PC-3 (cell line): ENCODE results near the gene DLD. TPM values are rescaled to one million over a fixed set of nuclear protein-coding genes. Genes with fewer than 3 reads are reported as not detected.

ENCODE experiments used
- ATAC-seq: fragments of 200-7000 bp; cut with Tn5 transposase; 2 replicates; pipeline ENCODE4 v1.9.1; 2020; ENCODE audit warnings: mild to moderate bottlenecking, moderate library complexity
- BruUV-seq: library from RNA; stranded (reverse); fragments of 400-500 nt; replicated peaks from 2 replicates; lab custom pipeline; 2021; lab: Mats Ljungman, UMichigan
- CTCF ChIA-PET: fragments of 300-600 bp; sonication (Branson Sonifier 250); formaldehyde crosslinking; loops from one replicate; lab custom pipeline; 2022; ENCODE audit warnings: antibody characterized with exemption; lab: Charles Lee
- POLR2A ChIA-PET: fragments of 300-600 bp; sonication (Branson Sonifier 250); formaldehyde crosslinking; loops from one replicate; lab custom pipeline; 2022; ENCODE audit warnings: antibody characterized with exemption; ENCODE audit not compliant: unreplicated experiment; lab: Charles Lee
- DNase-seq: peaks from one replicate; pipeline ENCODE4 v3.0.0-alpha.2; 2015
- H2AFZ ChIP-seq: fragments of 300-600 bp; sonication (generic); 2 replicates; pipeline ENCODE4 v1.6.0; 2016; ENCODE audit warnings: antibody characterized with exemption, low read length
- H3F3A ChIP-seq: fragments of 300-600 bp; sonication (generic); one replicate; pipeline ENCODE4 v1.6.0; 2017; ENCODE audit warnings: antibody characterized with exemption, low read length, control low read depth, mild to moderate bottlenecking; ENCODE audit not compliant: unreplicated experiment
- H3K27ac ChIP-seq: fragments of 300-600 bp; sonication (generic); 2 replicates; pipeline ENCODE4 v1.5.1; 2016; ENCODE audit warnings: mild to moderate bottlenecking, low read length
- H3K27me3 ChIP-seq: fragments of 300-600 bp; sonication (generic); 2 replicates; pipeline ENCODE4 v1.6.1; 2016; ENCODE audit warnings: low read length, mixed read lengths
- H3K36me3 ChIP-seq: fragments of 300-600 bp; sonication (generic); 2 replicates; pipeline ENCODE4 v1.6.1; 2016; ENCODE audit warnings: low read depth, mixed run types, low read length, mixed read lengths
- H3K4me1 ChIP-seq: fragments of 300-600 bp; sonication (generic); 2 replicates; pipeline ENCODE4 v1.5.1; 2016; ENCODE audit warnings: low read length; ENCODE audit not compliant: insufficient read depth
- H3K4me2 ChIP-seq: fragments of 300-600 bp; sonication (generic); 2 replicates; pipeline ENCODE4 v1.6.0; 2016; ENCODE audit warnings: low read length
- H3K4me3 ChIP-seq: fragments of 300-600 bp; sonication (generic); 2 replicates; pipeline ENCODE4 v1.5.1; 2016; ENCODE audit warnings: mild to moderate bottlenecking, low read length, mixed read lengths
- H3K79me2 ChIP-seq: fragments of 300-600 bp; sonication (generic); 2 replicates; pipeline ENCODE4 v1.6.1; 2017; ENCODE audit warnings: low read length, mixed read lengths
- H3K9ac ChIP-seq: fragments of 300-600 bp; sonication (generic); 2 replicates; pipeline ENCODE4 v1.6.0; 2016; ENCODE audit warnings: mild to moderate bottlenecking, low read length
- H3K9me2 ChIP-seq: fragments of 300-600 bp; sonication (generic); replicated peaks from 2 replicates; pipeline ENCODE4 v1.6.1; 2016; ENCODE audit warnings: mixed run types, low read length, mixed read lengths
- H3K9me3 ChIP-seq: fragments of 300-600 bp; sonication (generic); 2 replicates; pipeline ENCODE4 v1.6.1; 2016; ENCODE audit warnings: low read length, mixed read lengths
- H4K20me1 ChIP-seq: fragments of 300-600 bp; sonication (generic); 2 replicates; pipeline ENCODE4 v1.6.1; 2016; ENCODE audit warnings: low read length, mixed read lengths
- EZH2 ChIP-seq: fragments of 300-600 bp; sonication (generic); IDR thresholded peaks from one replicate; pipeline ENCODE4 v1.6.1; 2017; ENCODE audit warnings: antibody characterized with exemption, mild to moderate bottlenecking, low read length; ENCODE audit not compliant: unreplicated experiment
- EZH2phosphoT487 ChIP-seq: fragments of 300-600 bp; sonication (generic); IDR thresholded peaks from 2 replicates; pipeline ENCODE4 v1.6.1; 2018; ENCODE audit warnings: mild to moderate bottlenecking, antibody characterized with exemption, low read length, borderline replicate concordance
- intact Hi-C: fragments of 100-400 bp; cut with micrococcal nuclease; formaldehyde crosslinking; loops from 2 replicates; pipeline ENCODE4 v1.9.0; 2023
- total RNA-seq: library from RNA; depleted of rRNA; stranded (reverse); fragments of >200 nt; gene quantifications from 2 replicates; pipeline ENCODE4 v1.2.3, GENCODE V29; 2014
- TF ChIP-seq, protein P1 (sequence below): fragments of 300-600 bp; sonication (generic); conservative IDR thresholded peaks from 2 replicates; pipeline ENCODE4 v1.5.1; 2017; ENCODE audit warnings: antibody characterized with exemption, low read depth, mild to moderate bottlenecking, low read length

The DLD gene
- total RNA-seq, 1 experiment from 2014 or later, result 64.0 TPM

DNA sequence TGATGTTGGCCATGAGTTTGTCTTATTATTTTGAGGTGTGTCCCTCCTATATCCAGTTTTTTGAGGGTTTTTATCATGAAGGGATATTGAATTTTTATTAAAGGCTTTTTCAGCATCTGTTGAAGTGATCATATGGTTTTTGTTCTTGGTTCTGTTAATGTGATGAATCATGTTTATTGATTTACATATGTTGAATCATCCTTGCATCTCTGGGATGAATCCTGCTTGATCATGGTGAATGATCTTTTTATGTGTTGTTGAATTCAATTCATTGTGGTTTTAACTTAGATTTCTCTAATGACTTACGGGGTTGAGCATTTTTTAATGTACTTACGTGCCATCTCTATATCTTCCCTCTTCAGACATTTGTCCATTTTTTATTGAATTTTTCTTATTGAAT is 22.9 kb downstream of the DLD start:
- Histone ChIP-seq H3K9ac (no peak overlapping the region), H3K4me2 (peak overlapping the region; percentile 40; the same call in 1 of the 2 replicates), H2AFZ (no peak overlapping the region), H3K4me3 (no peak overlapping the region), H3K4me1 (peaks cover 13% of the 10 kb centered on the region), H3K79me2 (peaks cover 17% of the 10 kb centered on the region), H3K9me2 (no peaks in the 10 kb centered on the region), H3K27ac (peak overlapping the region; percentile 48), H3K27me3 (no peaks in the 10 kb centered on the region), H4K20me1 (peaks cover 5% of the 10 kb centered on the region; the same call in 1 of the 2 replicates), H3K9me3 (no peaks in the 10 kb centered on the region), H3K36me3 (peaks cover 52% of the 10 kb centered on the region), H3F3A (no peaks in the 10 kb centered on the region)
- intact Hi-C loops, result no loop called here
- no peak for TF ChIP-seq EZH2
- TF ChIP-seq, protein P1, sequence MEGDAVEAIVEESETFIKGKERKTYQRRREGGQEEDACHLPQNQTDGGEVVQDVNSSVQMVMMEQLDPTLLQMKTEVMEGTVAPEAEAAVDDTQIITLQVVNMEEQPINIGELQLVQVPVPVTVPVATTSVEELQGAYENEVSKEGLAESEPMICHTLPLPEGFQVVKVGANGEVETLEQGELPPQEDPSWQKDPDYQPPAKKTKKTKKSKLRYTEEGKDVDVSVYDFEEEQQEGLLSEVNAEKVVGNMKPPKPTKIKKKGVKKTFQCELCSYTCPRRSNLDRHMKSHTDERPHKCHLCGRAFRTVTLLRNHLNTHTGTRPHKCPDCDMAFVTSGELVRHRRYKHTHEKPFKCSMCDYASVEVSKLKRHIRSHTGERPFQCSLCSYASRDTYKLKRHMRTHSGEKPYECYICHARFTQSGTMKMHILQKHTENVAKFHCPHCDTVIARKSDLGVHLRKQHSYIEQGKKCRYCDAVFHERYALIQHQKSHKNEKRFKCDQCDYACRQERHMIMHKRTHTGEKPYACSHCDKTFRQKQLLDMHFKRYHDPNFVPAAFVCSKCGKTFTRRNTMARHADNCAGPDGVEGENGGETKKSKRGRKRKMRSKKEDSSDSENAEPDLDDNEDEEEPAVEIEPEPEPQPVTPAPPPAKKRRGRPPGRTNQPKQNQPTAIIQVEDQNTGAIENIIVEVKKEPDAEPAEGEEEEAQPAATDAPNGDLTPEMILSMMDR, result no peak
- no peak for TF ChIP-seq EZH2phosphoT487
- ChIA-PET POLR2A (no interaction called here), CTCF (no interaction called here)
- DNase-seq (peak; percentile 57), ATAC-seq (peak; percentile 75)
- no TSS peak for BruUV-seq

- Histone ChIP-seq H2AFZ (no peak overlapping the region), H3K4me2 (no peak overlapping the region), H3K79me2 (peaks cover 17% of the 10 kb centered on the region), H3K36me3 (peaks cover 52% of the 10 kb centered on the region), H3K9me3 (no peaks in the 10 kb centered on the region), H3F3A (no peaks in the 10 kb centered on the region), H3K9me2 (no peaks in the 10 kb centered on the region), H3K9ac (no peak overlapping the region), H3K27me3 (no peaks in the 10 kb centered on the region), H3K27ac (no peak overlapping the region), H3K4me1 (peaks cover 13% of the 10 kb centered on the region), H3K4me3 (no peak overlapping the region), H4K20me1 (peaks cover 5% of the 10 kb centered on the region; the same call in 1 of the 2 replicates)
- ATAC-seq, result no peak
- no peak for DNase-seq
- ChIA-PET CTCF (no interaction called here), POLR2A (no interaction called here)
- intact Hi-C loops, result no loop called here
- BruUV-seq, result no TSS peak
- no peak for TF ChIP-seq EZH2
Measured at GRCh38 chr7:107914831-107915230, 23.8 kb downstream of the DLD start.

- no peak overlapping the region for H3K4me3 ChIP-seq
- no peak overlapping the region for H3K4me2 ChIP-seq
- H3K27me3 ChIP-seq, result no peaks in the 10 kb centered on the region
- no peak for DNase-seq
- no peak for TF ChIP-seq EZH2
- TF ChIP-seq, protein P1, result no peak
- TF ChIP-seq EZH2phosphoT487, result no peak
- no peak overlapping the region for H3K27ac ChIP-seq
- peaks cover 52% of the 10 kb centered on the region for H3K36me3 ChIP-seq
- H2AFZ ChIP-seq, result no peak overlapping the region
- intact Hi-C loops, result no loop called here
- peaks cover 13% of the 10 kb centered on the region for H3K4me1 ChIP-seq
- no peaks in the 10 kb centered on the region for H3K9me2 ChIP-seq
- CTCF ChIA-PET, result no interaction called here
- no peak for ATAC-seq
- no peaks in the 10 kb centered on the region for H3K9me3 ChIP-seq
- H3F3A ChIP-seq, result no peaks in the 10 kb centered on the region
- peaks cover 17% of the 10 kb centered on the region for H3K79me2 ChIP-seq
- POLR2A ChIA-PET, result no interaction called here
- BruUV-seq, result no TSS peak
- H4K20me1 ChIP-seq, result peaks cover 5% of the 10 kb centered on the region; the same call in 1 of the 2 replicates
- no peak overlapping the region for H3K9ac ChIP-seq
Measured at GRCh38 chr7:107915541-107915940, 24.6 kb downstream of the DLD start.
